SK-N-MC (cell line): ENCODE results near the gene B3GNT3.
A peak's percentile ranks its signal among the peaks of the same experiment; 100 is the strongest.

Experiments used
- DNase-seq: peaks from one replicate; pipeline ENCODE4 v3.0.0-alpha.2; 2011; ENCODE audit warnings: low read depth, low spot score
- H3K27ac ChIP-seq: fragments of 200-600 bp; sonication (generic); 2 replicates; pipeline ENCODE4 v1.5.1; 2016; ENCODE audit warnings: mixed run types
- H3K36me3 ChIP-seq: fragments of 200-600 bp; sonication (generic); 2 replicates; pipeline ENCODE4 v1.6.1; 2017; ENCODE audit warnings: antibody characterized with exemption, low read length, mixed read lengths; ENCODE audit not compliant: insufficient read depth
- H3K4me3 ChIP-seq: fragments of 200-600 bp; sonication (generic); 2 replicates; pipeline ENCODE4 v1.5.1; 2016
- H3K9ac ChIP-seq: fragments of 200-600 bp; sonication (generic); 2 replicates; pipeline ENCODE4 v1.8.0; 2017; ENCODE audit warnings: mixed run types, mixed read lengths; ENCODE audit not compliant: insufficient read length
- H3K9me3 ChIP-seq: fragments of 200-600 bp; sonication (generic); 2 replicates; pipeline ENCODE4 v1.6.1; 2017; ENCODE audit warnings: low read depth, mild to moderate bottlenecking, antibody characterized with exemption, low read length, moderate library complexity, mixed read lengths
- EZH2 ChIP-seq: fragments of 200-600 bp; sonication (generic); IDR thresholded peaks from one replicate; pipeline ENCODE4 v1.6.1; 2017; ENCODE audit warnings: antibody characterized with exemption
- FOXP2 ChIP-seq: optimal IDR thresholded peaks from 2 replicates; pipeline ENCODE3; 2011; ENCODE audit warnings: mild to moderate bottlenecking, moderate library complexity; ENCODE audit not compliant: insufficient read depth; ENCODE audit errors: extremely low read length, control extremely low read depth
- POLR2AphosphoS5 ChIP-seq: IDR thresholded peaks from 2 replicates; pipeline ENCODE4 v1.6.1; 2012; ENCODE audit warnings: mild to moderate bottlenecking, low read depth, low read length, borderline replicate concordance

Gene B3GNT3

DNA sequence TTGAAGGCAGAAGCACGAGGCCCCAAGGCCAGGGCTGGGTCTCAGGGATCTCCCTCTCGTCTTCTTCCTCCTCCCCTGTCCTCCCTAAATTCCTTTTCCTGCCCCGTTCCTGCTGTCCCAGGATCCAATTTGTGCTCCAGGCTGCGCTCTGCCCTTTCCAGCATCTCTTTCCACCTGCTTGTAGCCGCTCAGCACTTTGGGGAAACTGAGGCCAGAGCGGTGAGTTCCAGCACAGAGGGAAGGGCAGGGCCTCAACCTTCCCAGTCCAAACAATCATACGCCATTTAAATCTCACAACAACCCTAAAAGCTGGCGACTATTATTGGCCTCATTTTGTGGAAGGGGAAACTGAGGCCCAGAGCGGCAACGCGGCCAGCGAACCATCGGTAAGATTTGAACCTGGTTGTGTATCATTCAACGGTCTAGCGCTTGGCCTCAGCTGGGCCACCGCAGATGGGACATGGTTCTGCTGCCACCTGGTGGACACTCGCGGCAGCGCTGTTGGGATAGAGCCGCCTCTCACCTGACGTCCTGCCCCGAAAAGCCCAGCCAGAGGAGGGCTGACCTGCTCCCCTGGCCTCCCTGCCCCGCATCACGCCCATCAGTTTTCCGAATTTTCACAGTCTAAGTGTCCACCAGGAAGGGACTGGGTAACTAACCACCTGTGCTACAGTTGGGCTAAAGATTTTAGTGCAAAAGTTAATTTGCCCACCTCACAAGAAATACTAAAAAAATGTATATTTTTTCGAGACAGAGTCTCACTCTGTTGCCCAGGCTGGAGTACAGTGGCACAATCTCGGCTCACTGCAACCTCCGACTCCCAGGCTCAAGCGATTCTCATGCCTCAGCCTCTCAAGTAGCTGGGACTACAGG, 60.6 kb downstream of the B3GNT3 start:
- Histone ChIP-seq H3K4me3 (no peak overlapping the region), H3K9me3 (no peaks in the 10 kb centered on the region), H3K36me3 (peaks cover 3% of the 10 kb centered on the region), H3K9ac (no peak overlapping the region), H3K27ac (no peak overlapping the region)
- no peak for DNase-seq
- TF ChIP-seq FOXP2 (no peak), POLR2AphosphoS5 (no peak), EZH2 (no peak)

DNA sequence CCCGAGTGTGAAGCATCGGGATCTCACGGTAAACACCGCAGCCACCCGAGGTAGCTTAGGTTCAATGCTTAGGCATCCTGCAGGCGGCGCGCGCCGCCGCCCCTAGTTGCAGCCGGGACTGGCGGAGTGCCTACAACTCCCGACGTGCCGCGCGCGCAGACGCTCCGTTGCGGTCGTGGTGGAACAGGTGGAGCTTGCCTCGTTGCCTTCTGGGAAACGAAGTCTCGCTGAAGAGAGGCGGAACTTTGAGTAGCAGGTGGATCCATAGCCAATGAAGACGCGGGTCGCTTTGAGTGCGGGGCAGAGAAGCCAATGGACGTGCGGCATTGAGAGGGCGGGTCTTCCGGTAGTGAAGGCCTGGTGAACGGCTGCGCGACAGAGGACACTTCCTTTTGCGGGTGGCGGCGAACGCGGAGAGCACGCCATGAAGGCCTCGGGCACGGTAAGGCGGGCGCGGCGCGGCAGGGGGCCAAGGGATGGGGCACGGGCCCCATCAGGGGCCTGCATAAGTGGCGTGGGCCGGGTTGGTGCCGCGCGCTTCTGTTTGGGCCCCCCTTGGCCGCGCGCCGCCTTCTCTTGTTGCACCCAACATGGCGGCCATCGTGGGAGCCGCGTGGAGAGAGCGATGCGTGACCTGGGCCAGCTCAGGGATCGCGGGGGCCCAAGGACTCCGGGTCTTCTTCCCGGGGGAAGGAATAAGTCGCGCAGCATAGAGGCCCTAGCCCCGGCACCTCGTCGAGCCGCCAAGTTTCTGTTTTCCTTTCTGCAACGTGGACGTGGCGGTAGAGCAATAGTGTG, 64.8 kb downstream of the B3GNT3 start, which contains the start of gene RPL18A:
RPL18A (plus strand) TSS at position 378 of the 798 bp plus-strand sequence; CDS start at position 425, 47 bp downstream.
- Histone ChIP-seq H3K9ac (peak within 1 kb of the TSS; percentile 98), H3K27ac (peak within 1 kb of the TSS; percentile 84), H3K36me3 (peaks cover 45% of the 10 kb centered on the region), H3K4me3 (peak within 1 kb of the TSS; percentile 95), H3K9me3 (no peaks in the 10 kb centered on the region)
- peak; percentile 99 for DNase-seq
- TF ChIP-seq POLR2AphosphoS5, result peak; percentile 95
- no peak for TF ChIP-seq EZH2
- TF ChIP-seq FOXP2, result peak; percentile 87

DNA sequence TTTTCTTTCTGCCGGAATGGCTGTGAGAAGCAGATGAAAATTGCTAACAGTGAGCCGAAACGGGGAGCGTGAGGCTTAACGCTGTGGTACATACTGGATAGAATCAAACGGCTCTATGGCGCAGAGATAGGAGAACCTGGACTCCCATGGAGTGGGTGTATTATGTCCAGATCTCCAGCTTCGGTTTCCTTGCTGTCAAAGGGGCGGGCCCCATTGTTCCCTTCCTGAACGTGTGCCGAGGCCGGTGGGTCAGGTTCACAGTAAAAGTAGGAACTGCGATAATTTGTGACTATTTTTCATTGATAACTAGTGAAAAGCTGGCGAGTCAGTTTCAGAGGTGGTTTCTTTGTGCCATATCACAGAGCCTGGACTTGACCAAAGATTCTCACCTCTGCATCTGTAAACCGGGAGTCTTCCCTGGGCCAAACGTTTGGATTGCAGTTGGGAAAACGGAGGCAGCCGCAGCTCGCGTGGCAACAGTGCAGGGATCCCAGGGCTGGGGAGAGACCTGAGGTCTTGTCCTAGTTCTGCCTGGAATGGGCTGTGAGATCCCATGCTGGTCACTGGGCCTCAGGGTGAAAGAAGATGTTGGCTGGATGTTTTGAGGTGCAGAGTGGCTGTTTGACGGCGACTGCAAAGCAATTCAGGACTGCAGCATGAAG, 65.5 kb downstream of the B3GNT3 start:
- Histone ChIP-seq H3K36me3 (peaks cover 45% of the 10 kb centered on the region), H3K4me3 (peak overlapping the region; percentile 95)
- no peak for DNase-seq

DNA sequence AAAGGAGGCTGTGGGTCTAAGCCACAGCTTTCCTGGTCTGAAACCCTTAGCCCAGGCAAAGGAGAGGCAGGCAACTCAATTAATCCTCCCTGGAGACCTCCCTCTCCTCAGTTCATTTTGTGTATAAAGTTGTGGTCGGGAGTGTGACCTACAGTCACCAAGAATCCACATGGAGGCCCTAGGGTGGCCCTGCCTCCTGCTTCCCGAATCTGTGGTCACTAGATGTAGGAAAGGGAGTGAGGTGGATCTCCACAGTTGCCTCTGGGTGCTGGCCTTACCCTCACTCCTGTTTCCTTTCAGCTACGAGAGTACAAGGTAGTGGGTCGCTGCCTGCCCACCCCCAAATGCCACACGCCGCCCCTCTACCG, 66.0 kb downstream of the B3GNT3 start:
- Histone ChIP-seq H3K9ac (peak overlapping the region; percentile 98), H3K9me3 (no peaks in the 10 kb centered on the region), H3K27ac (peak overlapping the region; percentile 84), H3K4me3 (peak overlapping the region; percentile 95), H3K36me3 (peaks cover 45% of the 10 kb centered on the region)
- TF ChIP-seq EZH2 (no peak), FOXP2 (no peak), POLR2AphosphoS5 (no peak)
- DNase-seq, result no peak

More for the DNA sequence above, 65.5 kb downstream of the B3GNT3 start:
- H3K27ac ChIP-seq, result peak overlapping the region; percentile 84
- peak overlapping the region; percentile 98 for H3K9ac ChIP-seq
- TF ChIP-seq FOXP2 (no peak), POLR2AphosphoS5 (no peak), EZH2 (no peak)
- no peaks in the 10 kb centered on the region for H3K9me3 ChIP-seq

DNA sequence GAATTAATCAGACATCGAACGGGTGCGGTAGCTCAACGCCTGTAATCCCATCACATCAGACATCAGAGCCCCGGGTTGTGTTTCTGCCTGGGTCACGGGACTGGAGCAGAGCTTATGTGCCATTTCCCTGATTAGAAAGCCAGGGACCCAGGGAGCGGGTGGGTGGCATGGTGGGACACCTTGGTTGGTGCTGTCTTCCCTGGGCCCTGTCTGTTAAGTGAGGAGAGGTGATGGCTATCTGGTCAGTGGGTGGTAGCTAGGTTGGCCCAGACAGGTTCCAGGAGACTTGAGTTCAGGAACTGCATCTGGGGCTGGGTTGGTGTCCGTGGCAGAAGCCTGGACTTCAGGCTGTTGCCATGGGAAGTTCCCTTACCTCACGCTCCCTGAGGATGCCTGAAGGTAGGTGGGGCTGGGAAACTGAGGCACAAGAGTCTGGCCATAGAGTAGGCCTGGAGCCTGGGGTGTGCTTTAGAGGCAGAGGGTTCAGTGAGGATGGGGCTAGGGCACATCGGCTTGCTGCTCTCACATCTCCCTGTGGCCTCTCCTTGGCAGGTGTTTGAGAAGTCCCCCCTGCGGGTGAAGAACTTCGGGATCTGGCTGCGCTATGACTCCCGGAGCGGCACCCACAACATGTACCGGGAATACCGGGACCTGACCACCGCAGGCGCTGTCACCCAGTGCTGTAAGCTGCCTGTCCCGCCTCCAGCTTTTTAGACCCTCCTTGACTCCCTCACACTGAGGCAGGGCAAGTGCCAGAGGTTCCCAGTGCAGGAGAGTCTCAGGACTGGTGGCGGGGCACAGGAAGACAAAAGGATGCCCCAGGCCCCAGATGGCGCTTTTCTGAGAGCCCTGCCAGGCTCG, 66.8 kb downstream of the B3GNT3 start:
- Histone ChIP-seq H3K9ac (peak overlapping the region; percentile 98), H3K9me3 (no peaks in the 10 kb centered on the region), H3K27ac (peak overlapping the region; percentile 84), H3K36me3 (peaks cover 45% of the 10 kb centered on the region), H3K4me3 (peak overlapping the region; percentile 95)
- peak; percentile 12; the same call in 1 of the 2 replicates for TF ChIP-seq POLR2AphosphoS5
- TF ChIP-seq FOXP2, result no peak
- TF ChIP-seq EZH2, result no peak
- DNase-seq, result no peak

DNA sequence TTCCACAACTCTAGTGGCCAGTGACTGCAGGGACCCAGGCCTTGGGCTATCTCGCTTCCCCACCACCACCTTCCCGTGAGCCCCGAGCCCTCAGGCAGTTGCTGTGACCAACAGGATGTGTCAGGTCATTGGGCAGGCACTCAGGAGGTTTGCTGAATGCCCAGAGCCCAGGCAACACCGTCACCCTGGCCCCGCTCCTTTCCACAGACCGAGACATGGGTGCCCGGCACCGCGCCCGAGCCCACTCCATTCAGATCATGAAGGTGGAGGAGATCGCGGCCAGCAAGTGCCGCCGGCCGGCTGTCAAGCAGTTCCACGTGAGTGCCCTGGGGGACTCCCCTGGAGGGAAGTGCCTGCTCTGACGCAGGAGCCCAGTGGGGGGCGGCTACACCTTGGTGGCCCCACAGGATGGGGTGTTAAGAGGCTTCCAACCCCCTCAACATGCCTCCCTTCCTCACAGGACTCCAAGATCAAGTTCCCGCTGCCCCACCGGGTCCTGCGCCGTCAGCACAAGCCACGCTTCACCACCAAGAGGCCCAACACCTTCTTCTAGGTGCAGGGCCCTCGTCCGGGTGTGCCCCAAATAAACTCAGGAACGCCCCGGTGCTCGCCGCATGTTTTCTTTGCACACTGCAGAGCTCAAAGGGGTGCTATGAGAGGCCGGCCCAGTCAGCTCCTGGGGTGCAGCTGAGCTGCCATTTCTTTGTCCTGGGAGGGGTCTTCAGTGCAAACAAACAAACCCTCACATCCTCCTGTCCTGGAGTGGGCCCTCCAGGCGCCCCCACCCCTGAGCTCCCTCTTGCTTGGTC, 68.0 kb downstream of the B3GNT3 start:
- Histone ChIP-seq H3K9ac (no peak overlapping the region), H3K9me3 (no peaks in the 10 kb centered on the region), H3K4me3 (no peak overlapping the region), H3K36me3 (peaks cover 45% of the 10 kb centered on the region), H3K27ac (peak overlapping the region; percentile 84; the same call in 1 of the 2 replicates)
- no peak for DNase-seq
- TF ChIP-seq POLR2AphosphoS5, result peak; percentile 4; the same call in 1 of the 2 replicates
- TF ChIP-seq FOXP2, result no peak
